Raji (cell line): Measurements from ENCODE around the gene PLD2.

Experiments
- POLR2A ChIP-seq: IDR thresholded peaks from 2 replicates; pipeline ENCODE4 v1.6.1; 2011; ENCODE audit warnings: low read depth, low read length, control low read depth; ENCODE audit not compliant: insufficient read depth

The PLD2 gene

DNA sequence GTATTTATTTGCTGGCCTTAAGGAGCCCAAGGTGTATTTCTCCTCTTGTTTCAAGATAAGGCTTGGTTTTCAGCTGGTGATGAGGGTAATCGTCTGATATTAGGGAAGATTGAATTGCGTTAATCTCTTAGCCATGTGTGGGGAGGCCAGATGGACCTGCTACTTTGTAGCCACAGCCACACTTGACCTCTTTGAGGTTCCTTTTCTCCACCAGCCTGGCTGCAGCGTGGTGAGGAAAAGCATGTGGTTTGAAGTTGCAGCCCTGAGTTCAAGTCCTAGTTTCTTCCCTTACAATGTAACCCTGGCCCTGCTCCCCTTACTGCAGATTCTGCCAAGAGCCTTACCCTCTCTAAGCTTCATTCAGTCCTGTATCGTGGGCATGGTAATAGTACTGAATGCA is 29.3 kb downstream of the PLD2 start:
- TF ChIP-seq POLR2A = no peak

DNA sequence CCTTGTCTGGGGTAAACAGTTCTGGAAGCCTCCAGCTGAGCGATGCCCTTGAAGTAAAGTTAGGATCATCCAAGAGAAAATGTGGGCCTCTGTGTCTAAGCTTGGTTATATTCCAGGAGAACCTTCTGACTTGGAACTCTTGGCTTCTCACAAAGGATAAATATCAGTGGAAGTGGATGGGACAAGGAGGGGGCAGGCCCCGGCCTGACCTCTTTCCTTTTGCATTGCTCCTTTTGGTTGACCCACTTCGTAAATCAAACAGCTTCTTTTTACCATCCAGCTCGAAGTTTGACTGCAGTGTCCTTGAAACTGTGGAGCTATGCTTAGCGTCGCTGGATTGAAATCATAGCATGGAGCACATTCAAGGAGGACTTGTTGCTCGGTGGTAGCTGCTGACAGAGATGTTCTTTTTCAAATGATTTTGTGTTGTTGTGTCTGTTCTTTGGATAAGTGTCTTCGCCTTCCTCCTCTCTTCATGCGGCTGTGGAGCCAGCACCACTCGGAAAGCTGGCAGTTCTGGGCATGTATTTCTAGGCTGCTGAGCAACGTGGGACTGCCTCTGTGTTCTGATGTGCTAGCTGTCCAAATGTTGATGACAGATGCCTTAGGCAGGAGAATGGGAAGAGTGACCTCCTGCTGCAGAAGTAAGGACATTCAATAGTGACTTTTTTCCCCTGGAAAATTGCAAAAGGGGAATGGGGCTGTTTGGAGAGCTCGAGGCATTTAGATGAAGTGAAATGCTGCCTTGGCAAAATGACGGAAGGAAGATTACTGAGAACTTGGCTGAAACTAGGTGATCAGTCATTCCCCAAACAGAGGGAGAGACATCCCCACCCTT is 30.7 kb downstream of the PLD2 start:
- TF ChIP-seq POLR2A = no peak

DNA sequence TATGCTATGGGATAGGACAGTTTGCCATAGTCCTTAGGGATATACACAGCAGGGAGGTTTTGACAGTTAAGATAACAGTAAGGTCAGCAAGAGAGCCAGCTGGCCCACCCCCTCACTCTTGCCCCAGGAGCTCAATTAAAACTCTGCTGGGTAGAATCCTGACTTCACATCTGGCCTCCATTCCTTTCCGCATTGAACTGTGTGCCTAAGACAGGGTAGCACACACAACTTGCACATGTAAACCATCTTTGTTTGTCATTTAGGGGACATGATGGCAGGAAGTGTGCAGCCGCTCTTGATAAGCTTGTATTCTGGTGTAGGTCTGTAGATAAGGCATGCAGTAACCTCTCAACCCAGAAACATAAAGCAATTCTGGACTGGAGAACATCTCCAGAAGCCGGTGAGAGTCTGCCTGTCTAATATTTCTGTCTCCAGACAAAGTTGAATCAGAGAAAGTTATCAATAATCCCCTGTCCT is 31.4 kb downstream of the PLD2 start:
- no peak for TF ChIP-seq POLR2A

DNA sequence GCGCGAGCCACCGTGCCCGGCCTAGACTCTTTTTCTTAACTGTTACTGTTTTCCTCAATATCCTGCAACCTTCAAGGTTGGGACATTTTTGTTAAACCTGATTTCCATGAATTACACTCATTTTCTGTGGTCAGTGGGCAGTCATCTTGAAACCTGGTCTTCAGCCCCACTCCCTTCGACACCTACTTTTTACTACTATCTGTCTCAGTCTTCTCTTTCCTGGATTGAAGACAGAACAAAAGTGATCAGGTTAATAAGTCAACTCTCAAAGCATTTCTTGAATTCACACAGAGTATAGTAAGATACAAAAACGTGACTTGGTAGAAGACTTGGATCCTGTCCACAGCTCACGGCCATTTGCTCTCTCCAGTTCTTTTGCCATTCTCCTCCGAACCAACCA is 32.3 kb downstream of the PLD2 start:
- TF ChIP-seq POLR2A = no peak

DNA sequence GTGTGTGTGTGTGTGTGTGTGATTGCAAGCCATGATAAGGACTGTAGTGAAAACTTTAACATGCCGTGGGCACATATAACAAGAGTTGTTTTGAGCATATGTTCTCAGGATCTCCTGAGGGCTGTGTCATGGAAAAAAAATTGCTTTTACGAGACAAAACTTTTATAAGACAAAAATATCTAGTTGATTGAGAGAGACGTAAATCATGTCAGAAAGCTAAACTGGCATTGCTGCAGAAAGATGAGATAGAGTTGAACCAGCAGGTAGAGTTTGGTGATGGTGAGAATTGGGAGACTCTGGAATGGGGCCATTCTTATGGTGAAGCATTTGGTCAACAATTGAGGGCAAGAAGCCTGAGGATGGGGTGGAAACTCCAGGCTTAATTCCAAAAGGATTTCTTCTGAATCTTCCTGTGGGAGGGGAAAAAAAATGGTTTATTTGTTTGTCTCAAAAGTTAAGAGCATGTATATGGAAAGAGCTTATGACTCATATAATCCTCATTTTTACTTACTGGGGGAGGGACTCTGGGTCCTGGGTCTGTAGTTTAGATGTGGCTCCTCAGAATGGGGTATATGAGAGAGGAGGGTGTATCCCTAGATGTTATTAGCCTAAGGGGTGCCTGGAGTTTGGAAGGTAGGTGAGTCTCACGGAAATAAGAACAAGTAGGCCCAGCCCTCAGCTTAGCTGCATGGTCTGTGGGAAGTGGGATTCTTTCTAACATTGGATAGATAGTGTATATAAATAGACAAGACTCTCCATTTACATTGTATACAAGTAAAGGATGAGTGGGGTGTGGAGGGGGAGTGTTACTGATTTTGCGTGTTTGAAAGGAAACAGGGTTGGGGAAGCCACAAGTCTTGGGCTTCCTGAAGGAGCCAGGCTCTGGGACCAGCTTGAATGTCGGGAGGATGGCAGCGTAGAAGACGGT is 33.3 kb downstream of the PLD2 start:
- TF ChIP-seq POLR2A = no peak

DNA sequence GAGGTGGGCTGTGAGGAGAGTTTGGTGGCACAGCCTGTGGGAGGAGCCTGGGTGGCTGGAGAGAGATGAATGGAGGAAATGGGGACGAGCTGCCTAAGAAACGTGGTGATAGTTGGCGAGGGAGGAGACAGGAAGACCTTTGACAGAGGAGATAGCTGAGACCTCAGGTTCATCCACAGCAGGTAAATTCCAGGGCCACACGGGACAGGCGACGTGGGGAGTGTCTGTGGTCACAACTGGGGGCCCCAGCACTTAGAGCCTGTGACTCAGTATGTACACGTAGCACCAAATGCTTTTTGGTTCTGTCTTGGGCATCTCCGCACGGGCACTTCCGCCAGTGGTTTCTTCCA is 33.9 kb downstream of the PLD2 start:
- no peak for TF ChIP-seq POLR2A

DNA sequence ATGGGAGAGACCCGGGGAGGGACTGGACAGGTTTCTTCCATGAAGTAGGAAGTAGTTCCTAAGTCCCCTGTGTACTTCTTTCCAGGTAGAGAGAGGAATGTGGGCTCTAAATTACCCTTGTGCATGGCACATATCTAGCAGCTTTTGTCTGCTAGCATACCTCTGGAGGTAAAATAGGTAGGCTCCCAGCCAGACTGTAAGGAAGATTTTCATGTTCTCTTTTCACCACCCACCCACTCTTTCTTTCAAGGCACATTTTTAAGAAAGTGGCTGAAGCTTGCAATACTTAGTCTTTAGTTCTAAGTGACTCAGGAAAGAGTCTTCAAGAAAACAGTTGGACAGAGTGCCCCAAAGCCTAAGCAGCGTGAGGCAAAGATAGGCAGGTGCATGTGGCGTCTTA is 35.4 kb downstream of the PLD2 start:
- no peak for TF ChIP-seq POLR2A

DNA sequence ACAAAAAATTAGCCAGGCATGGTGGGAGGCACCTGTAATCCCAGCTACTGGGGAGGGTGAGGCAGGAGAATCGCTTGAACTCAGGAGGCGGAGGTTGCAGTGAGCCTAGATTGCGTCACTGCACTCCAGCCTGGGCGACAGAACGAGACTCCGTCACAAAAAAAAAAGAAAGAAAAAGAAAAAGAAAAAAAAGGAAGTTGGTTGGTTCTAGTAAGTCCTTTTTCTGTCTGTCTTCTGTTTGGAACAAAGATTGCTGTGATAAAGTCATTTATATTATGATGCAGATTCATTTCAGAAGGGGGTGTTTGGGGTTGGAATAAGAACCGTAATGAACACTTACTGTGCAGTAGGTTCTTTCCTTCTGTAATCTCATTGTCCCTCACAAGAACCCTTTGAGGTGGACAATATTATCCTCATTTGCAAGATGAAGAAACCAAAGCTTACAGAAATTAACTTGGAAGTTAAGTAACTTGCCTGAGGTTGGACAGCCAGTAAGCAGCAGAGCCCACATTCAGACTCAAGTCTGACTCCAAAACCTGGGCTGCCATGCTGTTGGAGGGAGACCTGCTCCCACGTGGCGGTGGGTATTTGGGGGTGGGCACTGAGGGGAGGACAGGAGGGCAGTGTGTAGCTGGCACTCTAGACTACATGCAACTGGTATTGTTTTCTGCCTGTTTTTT is 36.5 kb downstream of the PLD2 start:
- TF ChIP-seq POLR2A = no peak

DNA sequence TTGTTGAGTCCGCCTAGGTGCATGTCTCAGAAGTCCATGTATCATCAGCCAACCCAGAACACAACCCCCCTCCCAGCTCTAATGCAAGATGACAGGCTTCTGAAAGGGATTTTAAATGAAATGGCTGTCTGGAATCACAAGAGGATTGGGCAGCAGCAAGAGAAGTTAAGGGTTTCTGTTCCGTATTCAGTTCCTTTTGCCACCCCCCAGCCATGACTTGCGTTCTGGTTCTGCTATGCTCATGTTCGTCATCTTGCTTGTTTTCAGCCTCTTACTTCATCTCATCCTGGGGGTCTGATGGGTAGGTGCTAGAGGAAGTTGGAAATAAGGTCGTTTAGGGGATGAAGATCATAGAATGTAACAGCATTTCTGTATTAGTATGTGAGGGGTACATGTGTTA is 38.2 kb downstream of the PLD2 start:
- no peak for TF ChIP-seq POLR2A

DNA sequence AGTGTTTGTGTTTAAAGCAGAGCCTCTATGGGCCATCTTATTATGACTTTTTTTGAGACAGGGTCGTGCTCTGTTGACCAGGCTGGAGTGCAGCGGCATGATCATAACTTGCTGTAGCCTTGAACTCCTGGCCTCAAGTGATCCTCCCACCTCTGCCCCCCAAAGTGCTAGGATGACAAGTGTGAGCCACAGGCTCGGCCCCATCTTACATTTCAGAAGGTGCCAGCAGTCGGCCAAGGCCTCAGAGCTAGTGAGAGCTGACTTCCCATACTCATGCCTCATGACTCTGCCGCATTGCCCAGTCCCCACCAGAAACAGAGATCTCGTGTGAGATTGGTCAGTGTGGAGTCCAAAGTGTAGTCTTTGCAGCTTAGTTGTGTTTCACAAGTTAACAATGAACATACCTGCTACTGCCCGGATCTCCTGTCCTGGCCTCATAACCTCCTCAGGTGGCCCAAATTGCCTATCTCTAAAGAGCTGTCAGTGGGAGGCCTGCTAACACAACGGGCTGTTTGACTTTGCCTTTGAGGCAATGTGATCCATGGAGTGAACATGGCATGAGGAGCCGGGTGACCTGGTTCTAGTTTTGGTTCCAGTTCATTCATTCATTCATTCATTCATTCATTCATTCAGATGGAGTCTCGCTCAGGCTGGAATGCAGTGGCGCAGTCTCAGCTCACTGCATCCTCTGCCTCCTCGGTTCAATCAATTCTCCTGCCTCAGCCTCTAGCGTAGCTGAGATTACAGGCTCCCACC is 39.9 kb downstream of the PLD2 start:
- no peak for TF ChIP-seq POLR2A

DNA sequence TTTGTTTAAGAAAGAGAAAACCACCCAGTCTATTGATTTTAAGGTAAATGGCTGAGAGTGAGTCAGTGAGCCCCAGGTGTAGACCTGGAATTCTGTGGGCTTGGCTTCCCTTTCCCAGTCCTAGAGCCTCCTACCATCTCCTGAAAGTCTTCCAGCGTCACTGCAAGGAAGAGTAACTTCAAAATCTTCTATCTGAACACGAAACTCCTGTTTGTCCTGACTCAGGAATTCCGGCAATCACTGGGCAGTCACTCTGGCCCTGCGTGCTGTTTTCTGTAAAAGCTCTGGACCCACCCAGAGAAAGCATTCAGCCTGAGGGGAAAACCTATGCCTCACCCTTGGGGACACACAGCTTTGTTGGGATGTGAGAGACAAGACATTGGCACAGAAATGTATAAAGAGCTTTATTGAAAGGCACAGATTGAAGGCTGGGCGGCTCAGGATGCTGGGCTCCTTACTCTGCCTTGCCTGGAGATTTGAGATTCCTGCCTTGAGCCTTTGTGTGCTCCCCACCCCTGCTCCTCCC is 42.1 kb downstream of the PLD2 start:
- TF ChIP-seq POLR2A = no peak

DNA sequence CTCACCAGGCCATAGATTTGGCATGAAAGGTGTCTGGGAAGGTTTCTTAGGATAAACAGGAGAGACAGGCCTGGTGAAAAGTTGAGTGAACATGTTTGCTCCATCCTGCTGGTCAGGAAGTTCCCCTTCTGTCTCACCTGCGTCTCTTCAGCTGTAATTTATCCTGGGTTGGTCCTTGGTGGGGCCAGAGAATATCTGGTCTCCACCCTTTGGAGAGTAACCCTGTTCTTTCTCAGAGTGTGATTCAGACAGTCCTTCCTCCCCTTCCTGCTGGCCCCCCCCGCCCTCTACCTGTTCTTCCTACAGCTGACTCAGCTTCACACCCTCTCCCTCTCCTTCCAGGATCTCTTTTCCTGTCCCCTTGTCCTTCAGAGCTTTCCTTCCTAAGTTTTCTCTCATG is 43.3 kb downstream of the PLD2 start:
- TF ChIP-seq POLR2A = no peak

DNA sequence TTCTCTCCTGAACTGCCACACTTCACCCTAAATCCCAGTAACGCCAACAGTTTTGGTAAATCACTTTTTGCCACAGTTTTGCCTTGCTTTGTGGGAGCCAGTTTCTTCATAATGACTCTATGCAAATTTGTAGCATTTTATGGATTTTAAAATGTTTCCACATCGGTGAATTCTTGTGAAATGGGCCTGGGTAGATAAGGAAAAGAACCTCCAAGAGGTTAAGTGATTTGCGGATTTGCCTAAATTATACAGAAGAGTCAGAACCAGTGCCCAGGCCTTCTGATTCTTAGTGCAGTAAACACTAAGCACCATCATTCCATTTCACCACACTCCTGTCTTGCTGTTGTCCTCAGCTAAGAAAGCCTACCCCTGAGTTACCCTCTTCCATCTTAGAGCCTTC is 44.1 kb downstream of the PLD2 start:
- no peak for TF ChIP-seq POLR2A

DNA sequence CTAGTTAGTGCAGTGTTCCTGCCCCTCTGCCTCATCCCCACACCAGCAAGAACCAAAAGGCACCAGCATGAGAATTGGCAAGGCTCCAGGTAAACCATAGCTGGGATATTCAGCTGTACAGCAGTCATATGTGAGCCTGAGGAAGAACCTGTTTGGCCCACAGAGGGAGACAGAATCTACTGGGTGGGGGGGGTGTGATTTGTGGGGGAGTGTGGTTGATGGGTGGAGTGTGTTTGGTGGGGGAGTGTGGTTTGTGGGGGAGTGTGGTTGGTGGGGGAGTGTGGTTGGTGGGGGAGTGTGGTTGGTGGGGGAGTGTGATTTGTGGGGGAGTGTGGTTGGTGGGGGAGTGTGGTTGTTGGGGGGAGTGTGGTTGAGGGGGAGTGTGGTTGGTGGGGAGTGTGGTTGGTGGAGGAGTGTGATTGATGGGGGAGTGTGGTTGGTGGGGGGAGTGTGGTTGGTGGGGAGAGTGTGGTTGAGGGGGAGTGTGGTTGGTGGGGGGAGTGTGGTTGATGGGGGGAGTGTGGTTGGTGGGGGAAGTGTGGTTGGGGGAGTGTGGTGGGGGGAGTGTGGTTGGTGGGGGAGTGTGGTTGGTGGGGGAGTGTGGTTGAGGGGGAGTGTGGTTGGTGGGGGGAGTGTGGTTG is 45.7 kb downstream of the PLD2 start:
- no peak for TF ChIP-seq POLR2A

DNA sequence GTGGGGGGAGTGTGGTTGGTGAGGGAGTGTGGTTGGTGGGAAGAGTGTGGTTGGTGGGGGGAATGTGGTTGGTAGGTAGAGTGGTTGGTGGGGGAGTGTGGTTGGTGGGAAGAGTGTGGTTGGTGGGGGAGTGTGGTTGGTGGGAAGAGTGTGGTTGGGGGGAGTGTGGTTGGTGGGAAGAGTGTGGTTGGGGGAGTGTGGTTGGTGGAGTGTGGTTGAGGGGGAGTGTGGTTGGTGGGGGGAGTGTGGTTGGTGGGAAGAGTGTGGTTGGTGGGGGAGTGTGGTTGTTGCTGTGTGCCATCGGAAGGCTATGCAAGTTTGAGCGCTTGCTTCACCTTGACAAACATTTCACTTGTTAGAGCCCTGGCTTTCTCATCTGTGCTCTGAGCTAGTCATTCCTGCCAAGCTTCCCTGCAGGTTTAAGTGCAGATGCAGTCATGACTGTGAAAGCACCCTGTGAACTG is 46.3 kb downstream of the PLD2 start:
- TF ChIP-seq POLR2A = no peak
